Sigmoid colon (tissue), 7 donors: ENCODE data around the gene IL21. TPM values are rescaled to one million over a fixed set of nuclear protein-coding genes. Genes with fewer than 3 reads are reported as not detected.

ENCODE experiments used
- DNase-seq: peaks from one replicate; pipeline ENCODE4 v3.0.0-alpha.2; 2019
- H3K27ac ChIP-seq, 4 donors: fragments of 200-600 bp; sonication (generic); one replicate each; pipeline ENCODE4 v1.5.1; 2016 to 2019; ENCODE audit warnings: mild to moderate bottlenecking in 1 of 4
- H3K27me3 ChIP-seq, 3 donors: fragments of 200-600 bp; sonication (generic); one replicate each; pipeline ENCODE4 v1.5.1; 2019; ENCODE audit warnings: mild to moderate bottlenecking in 1 of 3
- H3K36me3 ChIP-seq, 4 donors: fragments of 200-600 bp; sonication (generic); one replicate each; pipeline ENCODE4 v1.5.1; 2016 to 2019
- H3K4me1 ChIP-seq, 4 donors: fragments of 200-600 bp; sonication (generic); one replicate each; pipeline ENCODE4 v1.5.1; 2017 to 2019
- H3K4me3 ChIP-seq, 4 donors: fragments of 200-600 bp; sonication (generic); one replicate each; pipeline ENCODE4 v1.5.1; 2017 to 2019; ENCODE audit warnings: mild to moderate bottlenecking in 2 of 4, moderate library complexity in 1 of 4
- H3K9me3 ChIP-seq, 4 donors: fragments of 200-600 bp in 3 of 4; sonication (generic) in 3 of 4; one replicate each; pipeline versions ENCODE4 v1.5.1 to v1.6.1; 2013 to 2019
- EP300 ChIP-seq, 4 donors: sonication (generic); formaldehyde crosslinking; IDR thresholded peaks; one replicate each; pipeline ENCODE4 v1.6.1; 2017; ENCODE audit warnings: antibody characterized with exemption in 4 of 4
- POLR2A ChIP-seq, 2 donors: fragments of 450-650 bp; IDR thresholded peaks; one replicate each; pipeline ENCODE4 v1.6.1; 2016; ENCODE audit warnings: antibody characterized with exemption in 2 of 2, mild to moderate bottlenecking in 2 of 2, moderate library complexity in 2 of 2
- POLR2AphosphoS5 ChIP-seq, 4 donors: sonication (generic); formaldehyde crosslinking; IDR thresholded peaks; one replicate each; pipeline ENCODE4 v1.6.1; 2017; ENCODE audit warnings: antibody characterized with exemption in 4 of 4
- WGBS, 2 donors: extraction: QIAGEN DNeasy Blood & Tissue Kit; methylation state at CpG; one replicate each; pipeline ENCODE4 v1.1.7; 2013; 5-methylcytosine and 5-hydroxymethylcytosine counted together
- intact Hi-C: fragments of 100-400 bp; cut with DNase I; formaldehyde crosslinking; loops from one replicate; pipeline ENCODE4 v1.15.1; 2023
- polyA plus RNA-seq, 3 donors: library from polyadenylated mRNA; stranded (reverse); fragments of 200-250 nt; gene quantifications; one replicate each; pipeline ENCODE4 v1.2.3, GENCODE V29; 2013
- total RNA-seq, 4 donors: library from RNA; depleted of rRNA; stranded (reverse); fragments of >200 nt; gene quantifications; one replicate each; pipeline ENCODE4 v1.1.0, GENCODE V29; 2016
- TF ChIP-seq, protein P1 (sequence below), 4 experiments: fragments of 450-650 bp in 3 of 4; fragments of 200-600 bp in 1 of 4; IDR thresholded peaks; one replicate each; pipeline ENCODE4 v1.5.1; 2016 to 2019; ENCODE audit warnings: antibody characterized with exemption in 4 of 4, mild to moderate bottlenecking in 3 of 4, moderate library complexity in 2 of 4
- donor health status: healthy with polysubstance abuse.
- donor health status: Bipolar disorder and iron deficiency.
- donor health status: healthy.

The IL21 gene
- total RNA-seq (not detected), polyA plus RNA-seq (under 1 TPM in 1 of 3 donors, not detected in 2; 0.63 TPM)

DNA sequence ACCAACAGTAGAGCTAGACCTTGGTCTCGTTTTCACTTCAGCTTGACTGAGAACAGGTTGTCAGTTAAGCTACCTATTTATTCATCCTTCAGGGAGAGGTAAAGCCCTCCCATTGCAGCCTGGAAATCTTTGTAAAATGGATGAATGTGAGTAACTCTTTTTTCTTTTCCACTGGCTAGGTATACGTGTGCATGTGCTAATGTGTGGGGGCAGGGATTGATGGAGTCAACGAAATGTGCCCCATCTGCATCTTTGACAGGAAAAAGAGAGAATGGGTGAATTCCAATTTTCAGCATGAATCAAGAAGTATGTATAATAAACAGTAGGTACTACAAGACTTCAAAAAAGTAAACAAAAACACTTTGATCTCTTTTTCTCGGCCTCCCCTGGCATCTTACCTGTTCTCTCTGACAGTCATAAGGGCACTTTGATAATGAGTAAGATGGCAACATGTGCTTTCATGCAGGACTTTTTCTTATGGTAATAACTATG lies at the start of gene IL21:
Gene IL21 (minus strand): TSS at position 51 of the 492 bp plus-strand sequence. CDS start 55 bp downstream, outside the sequence.
- Histone ChIP-seq H3K36me3 (no peaks in the 10 kb centered on the region), H3K4me3 (no peak within 1 kb of the TSS), H3K4me1 (no peaks in the 10 kb centered on the region), H3K27ac (no peak within 1 kb of the TSS), H3K27me3 (no peaks in the 10 kb centered on the region), H3K9me3 (no peaks in the 10 kb centered on the region)
- TF ChIP-seq EP300 (IDR thresholded peaks at IDR 0.05), result no peak
- no peak for TF ChIP-seq POLR2AphosphoS5 (IDR thresholded peaks at IDR 0.05)
- TF ChIP-seq POLR2A (IDR thresholded peaks at IDR 0.05), result no peak
- TF ChIP-seq, protein P1, sequence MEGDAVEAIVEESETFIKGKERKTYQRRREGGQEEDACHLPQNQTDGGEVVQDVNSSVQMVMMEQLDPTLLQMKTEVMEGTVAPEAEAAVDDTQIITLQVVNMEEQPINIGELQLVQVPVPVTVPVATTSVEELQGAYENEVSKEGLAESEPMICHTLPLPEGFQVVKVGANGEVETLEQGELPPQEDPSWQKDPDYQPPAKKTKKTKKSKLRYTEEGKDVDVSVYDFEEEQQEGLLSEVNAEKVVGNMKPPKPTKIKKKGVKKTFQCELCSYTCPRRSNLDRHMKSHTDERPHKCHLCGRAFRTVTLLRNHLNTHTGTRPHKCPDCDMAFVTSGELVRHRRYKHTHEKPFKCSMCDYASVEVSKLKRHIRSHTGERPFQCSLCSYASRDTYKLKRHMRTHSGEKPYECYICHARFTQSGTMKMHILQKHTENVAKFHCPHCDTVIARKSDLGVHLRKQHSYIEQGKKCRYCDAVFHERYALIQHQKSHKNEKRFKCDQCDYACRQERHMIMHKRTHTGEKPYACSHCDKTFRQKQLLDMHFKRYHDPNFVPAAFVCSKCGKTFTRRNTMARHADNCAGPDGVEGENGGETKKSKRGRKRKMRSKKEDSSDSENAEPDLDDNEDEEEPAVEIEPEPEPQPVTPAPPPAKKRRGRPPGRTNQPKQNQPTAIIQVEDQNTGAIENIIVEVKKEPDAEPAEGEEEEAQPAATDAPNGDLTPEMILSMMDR (IDR thresholded peaks at IDR 0.05), result no peak
- no peak for DNase-seq
- intact Hi-C loops, result no loop called here
- 54 to 74% methylated on average over 4 of the region's 4 CpGs for WGBS, 2 donors

- no peaks in the 10 kb centered on the region for H3K9me3 ChIP-seq
- H3K4me3 ChIP-seq, result no peak overlapping the region
- WGBS, 2 donors, result 93 to 95% methylated on average over 33 of the region's 33 CpGs
- H3K27me3 ChIP-seq, result no peaks in the 10 kb centered on the region
- no peak overlapping the region for H3K27ac ChIP-seq
- intact Hi-C loops, result no loop called here
- TF ChIP-seq POLR2A (IDR thresholded peaks at IDR 0.05) (no peak), EP300 (IDR thresholded peaks at IDR 0.05) (no peak), POLR2AphosphoS5 (IDR thresholded peaks at IDR 0.05) (no peak)
- TF ChIP-seq, protein P1 (IDR thresholded peaks at IDR 0.05), result no peak
- DNase-seq, result no peak
- H3K4me1 ChIP-seq, result peaks cover 0 to 36% (median 32%) of the 10 kb centered on the region in 4 donors
- no peaks in the 10 kb centered on the region for H3K36me3 ChIP-seq
These were observed 49.3 kb upstream of the IL21 start for GRCh38 chr4:122669911-122670738.

DNA sequence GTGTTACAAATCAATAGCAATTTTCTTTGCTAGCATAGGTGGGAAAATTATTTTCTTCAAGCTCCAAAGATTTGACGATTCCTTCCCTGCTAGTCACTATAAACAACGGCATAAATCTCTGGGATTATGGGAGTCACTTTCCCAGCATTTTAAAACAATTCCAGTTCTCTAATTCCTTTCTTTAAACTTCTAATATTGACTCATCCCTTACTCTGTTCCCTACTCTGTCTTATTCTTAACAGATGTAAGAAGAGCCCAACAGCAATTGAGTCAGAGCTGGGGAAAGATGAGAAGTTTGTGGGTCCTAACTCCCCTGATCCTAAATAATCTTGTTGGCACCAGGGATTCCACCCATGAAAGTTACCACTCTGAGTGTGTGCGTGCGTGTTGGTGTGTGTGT lies 47.4 kb upstream of the IL21 start:
- H3K27ac ChIP-seq, result no peak overlapping the region
- intact Hi-C loops, result no loop called here

DNA sequence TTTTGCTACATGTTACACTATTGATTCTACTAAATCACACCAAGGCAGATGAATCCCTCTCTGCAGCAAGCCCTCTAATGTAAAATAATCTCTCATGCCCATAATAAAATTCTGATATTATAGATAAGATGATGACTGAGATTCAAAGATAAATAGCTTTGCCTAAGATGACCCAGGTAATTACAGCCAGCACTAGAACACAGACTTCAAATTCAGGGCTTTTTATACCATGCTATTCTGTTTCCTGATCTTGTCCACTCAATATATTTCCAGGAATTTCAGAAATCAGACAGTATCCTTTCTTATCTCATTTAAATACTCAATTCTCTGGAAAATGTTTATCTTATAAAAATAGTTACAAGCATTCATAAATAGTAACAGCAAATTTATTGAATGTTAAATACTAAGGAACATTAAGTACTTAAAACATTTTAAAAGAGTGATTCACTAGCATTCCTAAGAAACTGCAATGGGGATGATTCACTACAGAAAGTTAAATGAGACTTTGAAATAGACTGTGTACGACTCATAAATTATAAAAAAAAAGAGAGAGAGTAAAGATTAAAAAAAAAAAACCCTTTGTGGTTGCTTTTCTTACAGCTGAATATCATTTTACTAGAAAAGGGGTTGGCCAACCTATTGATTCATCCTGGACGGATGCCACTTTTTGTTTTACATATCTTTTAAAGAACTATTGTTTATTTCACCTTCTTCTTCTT lies 45.8 kb upstream of the IL21 start:
- 39 to 41% methylated on average over 2 of the region's 2 CpGs for WGBS, 2 donors
- no peaks in the 10 kb centered on the region for H3K27me3 ChIP-seq
- H3K9me3 ChIP-seq, result no peaks in the 10 kb centered on the region
- peaks cover 0 to 40% (median 35%) of the 10 kb centered on the region in 4 donors for H3K4me1 ChIP-seq
- intact Hi-C loops, result no loop called here
- peak overlapping the region in 3 of 4 donors; percentile 58 to 67 (median 63) for H3K27ac ChIP-seq
- TF ChIP-seq POLR2A (IDR thresholded peaks at IDR 0.05) (no peak), POLR2AphosphoS5 (IDR thresholded peaks at IDR 0.05) (peak in 3 of 4 donors; percentile 54 to 69 (median 55))
- TF ChIP-seq, protein P1 (IDR thresholded peaks at IDR 0.05), result no peak
- no peaks in the 10 kb centered on the region for H3K36me3 ChIP-seq
- no peak overlapping the region for H3K4me3 ChIP-seq
- DNase-seq, result no peak

More for the DNA sequence above, 47.4 kb upstream of the IL21 start:
- Histone ChIP-seq H3K9me3 (no peaks in the 10 kb centered on the region), H3K4me3 (no peak overlapping the region), H3K36me3 (no peaks in the 10 kb centered on the region), H3K27me3 (no peaks in the 10 kb centered on the region), H3K4me1 (peaks cover 0 to 40% (median 35%) of the 10 kb centered on the region in 4 donors)
- no peak for DNase-seq
- 86% methylated on average over 4 of the region's 4 CpGs for WGBS, 2 donors
- TF ChIP-seq, protein P1 (IDR thresholded peaks at IDR 0.05), result no peak
- TF ChIP-seq POLR2A (IDR thresholded peaks at IDR 0.05) (no peak), POLR2AphosphoS5 (IDR thresholded peaks at IDR 0.05) (no peak), EP300 (IDR thresholded peaks at IDR 0.05) (no peak)
